Measurements from ENCODE around the gene DNAJC17.

GRCh38 chr15:40782609-40783227 is 24.6 kb downstream of the DNAJC17 start:
- peak in 2 of 4 experiments; percentile 9 to 32 for TF ChIP-seq CTCF (IDR thresholded peaks at IDR 0.05)
- TF ChIP-seq EP300 (IDR thresholded peaks at IDR 0.05) = no peak
- TF ChIP-seq POLR2AphosphoS5 (IDR thresholded peaks at IDR 0.05) = no peak
- no peak for TF ChIP-seq POLR2A (IDR thresholded peaks at IDR 0.05)

Data from gastroesophageal sphincter (tissue), 3 donors.